GM23338 (cell line): ENCODE data around the gene IRAK1. TPM values are rescaled to one million over a fixed set of nuclear protein-coding genes. Genes with fewer than 3 reads are reported as not detected.

Source experiments
- ATAC-seq: fragments of 200-7000 bp; cut with Tn5 transposase; 3 replicates; pipeline ENCODE4 v1.9.1; 2020
- DNase-seq: peaks from one replicate; pipeline ENCODE4 v3.0.0-alpha.2; 2015; ENCODE audit warnings: low spot score
- H2AFZ ChIP-seq: fragments of 200-600 bp; sonication (generic); 2 replicates; pipeline ENCODE4 v1.8.0; 2016; ENCODE audit warnings: antibody characterized with exemption, mild to moderate bottlenecking, moderate library complexity
- H3F3A ChIP-seq: fragments of 200-600 bp; sonication (generic); replicated peaks from 2 replicates; pipeline ENCODE4 v1.8.0; 2017; ENCODE audit warnings: antibody characterized with exemption, mixed run types, low read depth
- H3K27ac ChIP-seq: fragments of 200-600 bp; sonication (generic); 2 replicates; pipeline ENCODE4 v1.6.1; 2016; ENCODE audit warnings: low read depth
- H3K27me3 ChIP-seq: fragments of 200-600 bp; sonication (generic); 2 replicates; pipeline ENCODE4 v1.8.0; 2016; ENCODE audit warnings: mild to moderate bottlenecking, mixed run types, moderate library complexity; ENCODE audit not compliant: insufficient read depth
- H3K36me3 ChIP-seq: fragments of 200-600 bp; sonication (generic); 2 replicates; pipeline ENCODE4 v1.8.0; 2016; ENCODE audit warnings: mild to moderate bottlenecking; ENCODE audit not compliant: insufficient read depth
- H3K4me1 ChIP-seq: fragments of 200-600 bp; sonication (generic); 2 replicates; pipeline ENCODE4 v1.8.0; 2016; ENCODE audit warnings: mild to moderate bottlenecking, moderate library complexity; ENCODE audit not compliant: insufficient read depth
- H3K4me2 ChIP-seq: fragments of 200-600 bp; sonication (generic); 2 replicates; pipeline ENCODE4 v1.7.1; 2017; ENCODE audit warnings: mixed run types
- H3K4me3 ChIP-seq: fragments of 200-600 bp; sonication (generic); 2 replicates; pipeline ENCODE4 v1.6.1; 2016; ENCODE audit warnings: mixed run types
- H3K79me2 ChIP-seq: fragments of 200-600 bp; sonication (generic); replicated peaks from 2 replicates; pipeline ENCODE4 v1.8.0; 2017; ENCODE audit warnings: mild to moderate bottlenecking; ENCODE audit not compliant: insufficient read depth
- H3K9me2 ChIP-seq: fragments of 200-600 bp; sonication (generic); 2 replicates; pipeline ENCODE4 v1.8.0; 2017; ENCODE audit not compliant: insufficient read depth
- H4K20me1 ChIP-seq: fragments of 200-600 bp; sonication (generic); replicated peaks from 2 replicates; pipeline ENCODE4 v1.8.0; 2017; ENCODE audit warnings: mild to moderate bottlenecking; ENCODE audit not compliant: insufficient read depth
- H3K27ac Mint-ChIP-seq: 2 replicates; pipeline ENCODE4 v1.8.0; 2020; ENCODE audit warnings: inconsistent platforms, mild to moderate bottlenecking, moderate library complexity, mixed read lengths
- H3K27me3 Mint-ChIP-seq: 3 replicates; pipeline ENCODE4 v1.8.0; 2022; ENCODE audit warnings: low read depth, mild to moderate bottlenecking, moderate library complexity, mixed read lengths, inconsistent platforms; ENCODE audit not compliant: insufficient read depth, poor library complexity
- H3K36me3 Mint-ChIP-seq: 3 replicates; pipeline ENCODE4 v1.8.0; 2021; ENCODE audit warnings: low read depth, mild to moderate bottlenecking, inconsistent platforms, moderate library complexity, mixed read lengths
- H3K4me1 Mint-ChIP-seq: 3 replicates; pipeline ENCODE4 v1.8.0; 2020; ENCODE audit warnings: mild to moderate bottlenecking, inconsistent platforms, mixed read lengths
- H3K4me3 Mint-ChIP-seq: 3 replicates; pipeline ENCODE4 v1.8.0; 2021; ENCODE audit warnings: moderate library complexity, mild to moderate bottlenecking, inconsistent platforms, mixed read lengths
- H3K9me3 Mint-ChIP-seq: 3 replicates; pipeline ENCODE4 v1.8.0; 2020; ENCODE audit warnings: moderate library complexity, mild to moderate bottlenecking, inconsistent platforms, mixed read lengths
- CREB1 ChIP-seq: fragments of 250-450 bp; sonication (Bioruptor Pico); IDR thresholded peaks from 2 replicates; pipeline ENCODE4 v1.5.0; 2020; ENCODE audit warnings: low read depth, mild to moderate bottlenecking, moderate library complexity
- NANOG ChIP-seq: IDR thresholded peaks from 2 replicates; pipeline ENCODE4 v1.6.1; 2016; ENCODE audit warnings: antibody characterized with exemption, borderline replicate concordance
- STAT1 ChIP-seq: IDR thresholded peaks from one replicate; pipeline ENCODE4 v1.6.1; 2016; ENCODE audit warnings: antibody characterized with exemption; ENCODE audit not compliant: unreplicated experiment
- ZNF331 ChIP-seq: fragments of 250-450 bp; sonication (Bioruptor Pico); IDR thresholded peaks from 2 replicates; pipeline ENCODE4 v1.5.0; 2020; ENCODE audit warnings: low read depth, mild to moderate bottlenecking, moderate library complexity
- polyA plus RNA-seq: library from polyadenylated mRNA; unstranded; fragments of >200 nt; fragmentation: Nextera tagmentation; extraction: Ambion mirVana; gene quantifications from 2 replicates; pipeline ENCODE4 v1.2.1, GENCODE V29; 2016
- total RNA-seq: library from RNA; depleted of rRNA; stranded (reverse); fragments of >200 nt; shearing (Covaris generic); gene quantifications from 2 replicates; pipeline ENCODE4 v1.2.3, GENCODE V29; 2014
- TF ChIP-seq, protein P1 (sequence below): fragments of 250-450 bp; sonication (Bioruptor Pico); IDR thresholded peaks from 2 replicates; pipeline ENCODE4 v1.5.0; 2020; ENCODE audit warnings: mild to moderate bottlenecking, moderate library complexity
- TF ChIP-seq, protein P2 (sequence below), 2 experiments: fragments of 200-600 bp in 1 of 2; sonication (generic) in 1 of 2; conservative IDR thresholded peaks; 2 replicates each; pipeline versions ENCODE4 v1.5.1 to v1.6.1; 2016 to 2017; ENCODE audit warnings: antibody characterized with exemption in 2 of 2, low read depth in 2 of 2, mild to moderate bottlenecking in 2 of 2, moderate library complexity in 1 of 2
- TF ChIP-seq, protein P3 (sequence below): IDR thresholded peaks from 2 replicates; pipeline ENCODE4 v1.6.1; 2016; ENCODE audit warnings: antibody characterized with exemption

The IRAK1 gene
- total and polyA plus RNA-seq, 2 experiments from 2014 or later, result 21.6 to 38.0 TPM

DNA sequence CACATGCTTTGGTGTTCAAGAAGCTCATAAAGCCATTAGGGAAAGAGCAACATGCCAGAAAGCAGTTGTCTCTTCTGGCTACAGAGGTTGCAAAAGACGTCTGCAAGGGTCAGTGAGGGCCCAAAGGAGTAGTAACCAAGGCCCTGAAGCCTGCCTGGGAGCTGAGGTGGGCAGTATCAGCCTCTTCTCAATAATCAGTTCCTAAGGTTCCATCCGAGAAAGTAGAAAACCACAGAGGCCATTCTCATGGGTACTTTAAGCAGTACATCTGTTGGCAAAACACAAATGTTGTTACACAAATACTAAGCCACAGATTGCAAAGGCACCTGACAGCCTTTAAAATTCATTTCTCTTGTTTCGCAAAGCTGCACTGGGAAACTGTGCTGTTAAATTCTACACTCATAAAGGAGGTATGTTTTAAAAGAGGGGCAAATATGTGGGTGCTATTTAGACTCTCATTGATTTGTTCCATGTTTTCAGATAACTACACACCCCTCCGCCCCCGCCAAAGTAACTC lies 40.1 kb upstream of the IRAK1 start (continued):
- TF ChIP-seq, protein P1, sequence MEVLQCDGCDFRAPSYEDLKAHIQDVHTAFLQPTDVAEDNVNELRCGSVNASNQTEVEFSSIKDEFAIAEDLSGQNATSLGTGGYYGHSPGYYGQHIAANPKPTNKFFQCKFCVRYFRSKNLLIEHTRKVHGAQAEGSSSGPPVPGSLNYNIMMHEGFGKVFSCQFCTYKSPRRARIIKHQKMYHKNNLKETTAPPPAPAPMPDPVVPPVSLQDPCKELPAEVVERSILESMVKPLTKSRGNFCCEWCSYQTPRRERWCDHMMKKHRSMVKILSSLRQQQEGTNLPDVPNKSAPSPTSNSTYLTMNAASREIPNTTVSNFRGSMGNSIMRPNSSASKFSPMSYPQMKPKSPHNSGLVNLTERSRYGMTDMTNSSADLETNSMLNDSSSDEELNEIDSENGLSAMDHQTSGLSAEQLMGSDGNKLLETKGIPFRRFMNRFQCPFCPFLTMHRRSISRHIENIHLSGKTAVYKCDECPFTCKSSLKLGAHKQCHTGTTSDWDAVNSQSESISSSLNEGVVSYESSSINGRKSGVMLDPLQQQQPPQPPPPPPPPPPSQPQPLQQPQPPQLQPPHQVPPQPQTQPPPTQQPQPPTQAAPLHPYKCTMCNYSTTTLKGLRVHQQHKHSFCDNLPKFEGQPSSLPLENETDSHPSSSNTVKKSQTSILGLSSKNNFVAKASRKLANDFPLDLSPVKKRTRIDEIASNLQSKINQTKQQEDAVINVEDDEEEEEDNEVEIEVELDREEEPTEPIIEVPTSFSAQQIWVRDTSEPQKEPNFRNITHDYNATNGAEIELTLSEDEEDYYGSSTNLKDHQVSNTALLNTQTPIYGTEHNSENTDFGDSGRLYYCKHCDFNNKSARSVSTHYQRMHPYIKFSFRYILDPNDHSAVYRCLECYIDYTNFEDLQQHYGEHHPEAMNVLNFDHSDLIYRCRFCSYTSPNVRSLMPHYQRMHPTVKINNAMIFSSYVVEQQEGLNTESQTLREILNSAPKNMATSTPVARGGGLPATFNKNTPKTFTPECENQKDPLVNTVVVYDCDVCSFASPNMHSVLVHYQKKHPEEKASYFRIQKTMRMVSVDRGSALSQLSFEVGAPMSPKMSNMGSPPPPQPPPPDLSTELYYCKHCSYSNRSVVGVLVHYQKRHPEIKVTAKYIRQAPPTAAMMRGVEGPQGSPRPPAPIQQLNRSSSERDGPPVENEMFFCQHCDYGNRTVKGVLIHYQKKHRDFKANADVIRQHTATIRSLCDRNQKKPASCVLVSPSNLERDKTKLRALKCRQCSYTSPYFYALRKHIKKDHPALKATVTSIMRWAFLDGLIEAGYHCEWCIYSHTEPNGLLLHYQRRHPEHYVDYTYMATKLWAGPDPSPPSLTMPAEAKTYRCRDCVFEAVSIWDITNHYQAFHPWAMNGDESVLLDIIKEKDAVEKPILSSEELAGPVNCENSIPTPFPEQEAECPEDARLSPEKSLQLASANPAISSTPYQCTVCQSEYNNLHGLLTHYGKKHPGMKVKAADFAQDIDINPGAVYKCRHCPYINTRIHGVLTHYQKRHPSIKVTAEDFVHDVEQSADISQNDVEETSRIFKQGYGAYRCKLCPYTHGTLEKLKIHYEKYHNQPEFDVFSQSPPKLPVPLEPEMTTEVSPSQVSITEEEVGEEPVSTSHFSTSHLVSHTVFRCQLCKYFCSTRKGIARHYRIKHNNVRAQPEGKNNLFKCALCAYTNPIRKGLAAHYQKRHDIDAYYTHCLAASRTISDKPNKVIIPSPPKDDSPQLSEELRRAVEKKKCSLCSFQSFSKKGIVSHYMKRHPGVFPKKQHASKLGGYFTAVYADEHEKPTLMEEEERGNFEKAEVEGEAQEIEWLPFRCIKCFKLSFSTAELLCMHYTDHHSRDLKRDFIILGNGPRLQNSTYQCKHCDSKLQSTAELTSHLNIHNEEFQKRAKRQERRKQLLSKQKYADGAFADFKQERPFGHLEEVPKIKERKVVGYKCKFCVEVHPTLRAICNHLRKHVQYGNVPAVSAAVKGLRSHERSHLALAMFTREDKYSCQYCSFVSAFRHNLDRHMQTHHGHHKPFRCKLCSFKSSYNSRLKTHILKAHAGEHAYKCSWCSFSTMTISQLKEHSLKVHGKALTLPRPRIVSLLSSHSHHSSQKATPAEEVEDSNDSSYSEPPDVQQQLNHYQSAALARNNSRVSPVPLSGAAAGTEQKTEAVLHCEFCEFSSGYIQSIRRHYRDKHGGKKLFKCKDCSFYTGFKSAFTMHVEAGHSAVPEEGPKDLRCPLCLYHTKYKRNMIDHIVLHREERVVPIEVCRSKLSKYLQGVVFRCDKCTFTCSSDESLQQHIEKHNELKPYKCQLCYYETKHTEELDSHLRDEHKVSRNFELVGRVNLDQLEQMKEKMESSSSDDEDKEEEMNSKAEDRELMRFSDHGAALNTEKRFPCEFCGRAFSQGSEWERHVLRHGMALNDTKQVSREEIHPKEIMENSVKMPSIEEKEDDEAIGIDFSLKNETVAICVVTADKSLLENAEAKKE, result no peak
- TF ChIP-seq, protein P2, sequence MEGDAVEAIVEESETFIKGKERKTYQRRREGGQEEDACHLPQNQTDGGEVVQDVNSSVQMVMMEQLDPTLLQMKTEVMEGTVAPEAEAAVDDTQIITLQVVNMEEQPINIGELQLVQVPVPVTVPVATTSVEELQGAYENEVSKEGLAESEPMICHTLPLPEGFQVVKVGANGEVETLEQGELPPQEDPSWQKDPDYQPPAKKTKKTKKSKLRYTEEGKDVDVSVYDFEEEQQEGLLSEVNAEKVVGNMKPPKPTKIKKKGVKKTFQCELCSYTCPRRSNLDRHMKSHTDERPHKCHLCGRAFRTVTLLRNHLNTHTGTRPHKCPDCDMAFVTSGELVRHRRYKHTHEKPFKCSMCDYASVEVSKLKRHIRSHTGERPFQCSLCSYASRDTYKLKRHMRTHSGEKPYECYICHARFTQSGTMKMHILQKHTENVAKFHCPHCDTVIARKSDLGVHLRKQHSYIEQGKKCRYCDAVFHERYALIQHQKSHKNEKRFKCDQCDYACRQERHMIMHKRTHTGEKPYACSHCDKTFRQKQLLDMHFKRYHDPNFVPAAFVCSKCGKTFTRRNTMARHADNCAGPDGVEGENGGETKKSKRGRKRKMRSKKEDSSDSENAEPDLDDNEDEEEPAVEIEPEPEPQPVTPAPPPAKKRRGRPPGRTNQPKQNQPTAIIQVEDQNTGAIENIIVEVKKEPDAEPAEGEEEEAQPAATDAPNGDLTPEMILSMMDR (conservative IDR thresholded peaks at IDR 0.05; ENCODE audit: low read depth in 2 of 2), result no peak
- TF ChIP-seq ZNF331 (no peak), STAT1 (no peak), NANOG (no peak)
- TF ChIP-seq, protein P3, sequence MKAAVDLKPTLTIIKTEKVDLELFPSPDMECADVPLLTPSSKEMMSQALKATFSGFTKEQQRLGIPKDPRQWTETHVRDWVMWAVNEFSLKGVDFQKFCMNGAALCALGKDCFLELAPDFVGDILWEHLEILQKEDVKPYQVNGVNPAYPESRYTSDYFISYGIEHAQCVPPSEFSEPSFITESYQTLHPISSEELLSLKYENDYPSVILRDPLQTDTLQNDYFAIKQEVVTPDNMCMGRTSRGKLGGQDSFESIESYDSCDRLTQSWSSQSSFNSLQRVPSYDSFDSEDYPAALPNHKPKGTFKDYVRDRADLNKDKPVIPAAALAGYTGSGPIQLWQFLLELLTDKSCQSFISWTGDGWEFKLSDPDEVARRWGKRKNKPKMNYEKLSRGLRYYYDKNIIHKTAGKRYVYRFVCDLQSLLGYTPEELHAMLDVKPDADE, result no peak

- H3K27me3 ChIP-seq, result no peaks in the 10 kb centered on the region
- Mint-ChIP-seq H3K36me3 (peaks cover 14% of the 10 kb centered on the region), H3K4me1 (peaks cover 20% of the 10 kb centered on the region), H3K9me3 (no peaks in the 10 kb centered on the region), H3K4me3 (no peak overlapping the region), H3K27ac (peak overlapping the region; percentile 78; the same call in 1 of the 2 replicates), H3K27me3 (no peaks in the 10 kb centered on the region)
- ATAC-seq, result no peak
- no peaks in the 10 kb centered on the region for H3F3A ChIP-seq
- H3K4me2 ChIP-seq, result no peak overlapping the region
- no peak overlapping the region for H2AFZ ChIP-seq
- H4K20me1 ChIP-seq, result no peaks in the 10 kb centered on the region; the same call in 1 of the 2 replicates
- H3K27ac ChIP-seq, result no peak overlapping the region
- DNase-seq, result no peak
- no peak overlapping the region for H3K4me3 ChIP-seq
- H3K4me1 ChIP-seq, result no peaks in the 10 kb centered on the region
- TF ChIP-seq STAT1 (no peak), CREB1 (CRISPR knock-in tag) (no peak)
- H3K36me3 ChIP-seq, result no peaks in the 10 kb centered on the region
- H3K9me2 ChIP-seq, result no peaks in the 10 kb centered on the region
- peaks cover 76% of the 10 kb centered on the region for H3K79me2 ChIP-seq
Observed at GRCh38 chrX:154059231-154059630, 39.5 kb upstream of the IRAK1 start.
